Gastroesophageal sphincter (tissue), 3 donors: Measurements from ENCODE around the gene IQGAP3.

Experiments used
- POLR2A ChIP-seq, 2 donors: fragments of 450-650 bp; IDR thresholded peaks; one replicate each; pipeline ENCODE4 v1.6.1; 2017; ENCODE audit warnings: antibody characterized with exemption in 2 of 2, mild to moderate bottlenecking in 2 of 2, moderate library complexity in 1 of 2
- TF ChIP-seq, protein P1 (sequence below), 4 experiments: fragments of 200-600 bp in 2 of 4; fragments of 450-650 bp in 2 of 4; sonication (generic) in 1 of 4; IDR thresholded peaks; one replicate each; pipeline ENCODE4 v1.5.1; 2017 to 2019; ENCODE audit warnings: antibody characterized with exemption in 4 of 4, mild to moderate bottlenecking in 2 of 4, moderate library complexity in 2 of 4

DNA sequence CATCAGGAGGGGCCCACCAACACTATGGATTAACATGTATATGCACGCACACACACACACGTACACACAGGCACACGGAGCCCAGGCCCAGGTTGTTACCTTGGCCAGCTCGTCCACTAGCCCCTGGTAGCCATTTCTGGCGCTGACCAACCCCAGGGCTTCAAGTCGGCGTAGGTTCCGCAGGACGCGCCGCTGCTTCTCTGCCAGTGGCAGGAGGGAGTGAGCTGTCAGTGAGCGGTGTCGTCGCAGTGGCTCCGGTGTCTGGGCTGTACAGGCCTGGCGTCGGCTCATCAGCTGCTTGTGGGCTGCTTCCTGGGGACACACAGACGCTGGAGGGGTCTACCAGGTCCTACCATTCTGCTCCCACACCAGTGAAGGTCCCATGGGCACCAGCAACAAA lies 42.4 kb downstream of the IQGAP3 start:
- TF ChIP-seq, protein P1, sequence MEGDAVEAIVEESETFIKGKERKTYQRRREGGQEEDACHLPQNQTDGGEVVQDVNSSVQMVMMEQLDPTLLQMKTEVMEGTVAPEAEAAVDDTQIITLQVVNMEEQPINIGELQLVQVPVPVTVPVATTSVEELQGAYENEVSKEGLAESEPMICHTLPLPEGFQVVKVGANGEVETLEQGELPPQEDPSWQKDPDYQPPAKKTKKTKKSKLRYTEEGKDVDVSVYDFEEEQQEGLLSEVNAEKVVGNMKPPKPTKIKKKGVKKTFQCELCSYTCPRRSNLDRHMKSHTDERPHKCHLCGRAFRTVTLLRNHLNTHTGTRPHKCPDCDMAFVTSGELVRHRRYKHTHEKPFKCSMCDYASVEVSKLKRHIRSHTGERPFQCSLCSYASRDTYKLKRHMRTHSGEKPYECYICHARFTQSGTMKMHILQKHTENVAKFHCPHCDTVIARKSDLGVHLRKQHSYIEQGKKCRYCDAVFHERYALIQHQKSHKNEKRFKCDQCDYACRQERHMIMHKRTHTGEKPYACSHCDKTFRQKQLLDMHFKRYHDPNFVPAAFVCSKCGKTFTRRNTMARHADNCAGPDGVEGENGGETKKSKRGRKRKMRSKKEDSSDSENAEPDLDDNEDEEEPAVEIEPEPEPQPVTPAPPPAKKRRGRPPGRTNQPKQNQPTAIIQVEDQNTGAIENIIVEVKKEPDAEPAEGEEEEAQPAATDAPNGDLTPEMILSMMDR (IDR thresholded peaks at IDR 0.05): no peak
- no peak for TF ChIP-seq POLR2A (IDR thresholded peaks at IDR 0.05)
